Measurements from ENCODE around the gene TAS2R20. TPM values are rescaled to one million over a fixed set of nuclear protein-coding genes. Genes with fewer than 3 reads are reported as not detected.

Gene TAS2R20
- total and polyA plus RNA-seq, 2 experiments from 2014 or later, result 3.9 TPM; not detected in 1

GRCh38 chr12:10974965-10975364 lies 23.1 kb downstream of the TAS2R20 start:
- TF ChIP-seq ZNF331 (CRISPR knock-in tag; IDR thresholded peaks at IDR 0.05; ENCODE audit: low read depth) (no peak), STAT1 (IDR thresholded peaks at IDR 0.05; ENCODE audit: unreplicated experiment) (no peak), ETS1 (IDR thresholded peaks at IDR 0.05) (no peak)
- peak overlapping the region; percentile 25 for H3K27ac Mint-ChIP-seq
- Histone ChIP-seq H3K4me1 (ENCODE audit: insufficient read depth) (peaks cover 47% of the 10 kb centered on the region), H3F3A (replicated peaks; ENCODE audit: low read depth) (no peaks in the 10 kb centered on the region), H3K27me3 (ENCODE audit: insufficient read depth) (no peaks in the 10 kb centered on the region), H3K27ac (ENCODE audit: low read depth) (peak overlapping the region; percentile 43; the same call in 1 of the 2 replicates), H3K36me3 (ENCODE audit: insufficient read depth) (no peaks in the 10 kb centered on the region), H3K4me2 (peak overlapping the region; percentile 24), H3K79me2 (replicated peaks; ENCODE audit: insufficient read depth) (no peaks in the 10 kb centered on the region), H2AFZ (no peak overlapping the region), H4K20me1 (replicated peaks; ENCODE audit: insufficient read depth) (peaks cover 5% of the 10 kb centered on the region), H3K4me3 (no peak overlapping the region), H3K9me2 (ENCODE audit: insufficient read depth) (no peaks in the 10 kb centered on the region)
- peak; percentile 17 for DNase-seq (ENCODE audit: low spot score)
- peaks cover 43% of the 10 kb centered on the region for H3K4me1 Mint-ChIP-seq
- H3K4me3 Mint-ChIP-seq, result no peak overlapping the region
- H3K36me3 Mint-ChIP-seq (ENCODE audit: low read depth), result no peaks in the 10 kb centered on the region
- no peaks in the 10 kb centered on the region for H3K9me3 Mint-ChIP-seq
- ATAC-seq, result peak; percentile 78
- H3K27me3 Mint-ChIP-seq (ENCODE audit: insufficient read depth, low read depth, poor library complexity), result peaks cover 3% of the 10 kb centered on the region

- H3K4me2 ChIP-seq, result no peak overlapping the region
- no peaks in the 10 kb centered on the region for H3K79me2 ChIP-seq (replicated peaks; ENCODE audit: insufficient read depth)
- H3K36me3 ChIP-seq (ENCODE audit: insufficient read depth), result no peaks in the 10 kb centered on the region
- no peaks in the 10 kb centered on the region for H4K20me1 ChIP-seq (replicated peaks; ENCODE audit: insufficient read depth)
- DNase-seq (ENCODE audit: low spot score) (no peak), ATAC-seq (no peak)
- Mint-ChIP-seq H3K4me1 (no peaks in the 10 kb centered on the region), H3K36me3 (ENCODE audit: low read depth) (peaks cover 5% of the 10 kb centered on the region; the same call in 2 of the 3 replicates), H3K27ac (no peak overlapping the region), H3K27me3 (ENCODE audit: insufficient read depth, low read depth, poor library complexity) (peaks cover 1% of the 10 kb centered on the region), H3K9me3 (peaks cover 4% of the 10 kb centered on the region; the same call in 1 of the 3 replicates), H3K4me3 (no peak overlapping the region)
- H3K4me1 ChIP-seq (ENCODE audit: insufficient read depth), result no peaks in the 10 kb centered on the region
- no peak overlapping the region for H2AFZ ChIP-seq
- H3F3A ChIP-seq (replicated peaks; ENCODE audit: low read depth), result no peaks in the 10 kb centered on the region
- H3K27ac ChIP-seq (ENCODE audit: low read depth), result no peak overlapping the region
- H3K27me3 ChIP-seq (ENCODE audit: insufficient read depth), result no peaks in the 10 kb centered on the region
- no peaks in the 10 kb centered on the region for H3K9me2 ChIP-seq (ENCODE audit: insufficient read depth)
- no peak overlapping the region for H3K4me3 ChIP-seq
- TF ChIP-seq ETS1 (IDR thresholded peaks at IDR 0.05) (no peak), EZH2 (IDR thresholded peaks at IDR 0.05; ENCODE audit: low read depth, unreplicated experiment) (no peak), ZNF462 (CRISPR knock-in tag; IDR thresholded peaks at IDR 0.05) (no peak), JUNB (IDR thresholded peaks at IDR 0.05; ENCODE audit: unreplicated experiment) (no peak), ZNF114 (CRISPR knock-in tag; IDR thresholded peaks at IDR 0.05) (no peak), REST (IDR thresholded peaks at IDR 0.05; ENCODE audit: unreplicated experiment) (no peak), NANOG (IDR thresholded peaks at IDR 0.05; ENCODE audit: borderline replicate concordance) (no peak), STAT1 (IDR thresholded peaks at IDR 0.05; ENCODE audit: unreplicated experiment) (no peak)
Measured at GRCh38 chr12:10968765-10969456, 29.2 kb downstream of the TAS2R20 start.
